Activated CD8-positive, alpha-beta T cell treated with anti-CD3 and anti-CD28 coated beads for 36 hours (primary cell): Measurements from ENCODE around the gene AHRR. TPM values are rescaled to one million over a fixed set of nuclear protein-coding genes. Genes with fewer than 3 reads are reported as not detected.
"Not testable (repeated sequence)": the region's sequence is repeated elsewhere in the genome, so short reads cannot be mapped to it uniquely, and the experiment has no call there.

Experiments used
- ATAC-seq: fragments of 200-7000 bp; cut with Tn5 transposase; one replicate; pipeline ENCODE4 v1.10.0; 2021; ENCODE audit warnings: mild to moderate bottlenecking, moderate library complexity
- CTCF ChIA-PET: fragments of 350-600 bp; sonication (Branson Sonifier 250); formaldehyde crosslinking; loops from one replicate; lab custom pipeline; 2021; ENCODE audit warnings: antibody characterized with exemption; lab: Charles Lee
- POLR2A ChIA-PET: fragments of 350-600 bp; sonication (Branson Sonifier 250); formaldehyde crosslinking; loops from one replicate; lab custom pipeline; 2021; ENCODE audit warnings: antibody characterized with exemption; lab: Charles Lee
- DNase-seq: peaks from one replicate; pipeline ENCODE4 v3.0.0-alpha.2; 2020
- H3K27ac Mint-ChIP-seq: one replicate; pipeline ENCODE4 v1.8.0; 2021; ENCODE audit warnings: mild to moderate bottlenecking, mixed read lengths
- H3K27me3 Mint-ChIP-seq: one replicate; pipeline ENCODE4 v1.8.0; 2021; ENCODE audit warnings: mixed read lengths
- H3K36me3 Mint-ChIP-seq: one replicate; pipeline ENCODE4 v1.8.0; 2021; ENCODE audit warnings: low read depth, mixed read lengths
- H3K4me1 Mint-ChIP-seq: one replicate; pipeline ENCODE4 v1.8.0; 2021; ENCODE audit warnings: low read depth, mixed read lengths
- H3K4me3 Mint-ChIP-seq: one replicate; pipeline ENCODE4 v1.8.0; 2021; ENCODE audit warnings: mild to moderate bottlenecking, moderate library complexity, mixed read lengths
- H3K9me3 Mint-ChIP-seq: one replicate; pipeline ENCODE4 v1.8.0; 2021; ENCODE audit warnings: mixed read lengths
- intact Hi-C: fragments of 100-400 bp; cut with micrococcal nuclease; formaldehyde crosslinking; loops from one replicate; pipeline ENCODE4 v1.10.0; 2022
- total RNA-seq, 2 experiments: library from RNA; stranded (reverse); gene quantifications; one replicate each; pipeline ENCODE4 v1.2.3, GENCODE V29; 2021
- TF ChIP-seq, protein P1 (sequence below): fragments of 200-600 bp; IDR thresholded peaks from one replicate; pipeline ENCODE4 v1.8.0; 2022; ENCODE audit warnings: antibody characterized with exemption, mild to moderate bottlenecking

Gene AHRR
- total RNA-seq, 2 experiments from 2014 or later = 26.3 to 27.9 TPM

DNA sequence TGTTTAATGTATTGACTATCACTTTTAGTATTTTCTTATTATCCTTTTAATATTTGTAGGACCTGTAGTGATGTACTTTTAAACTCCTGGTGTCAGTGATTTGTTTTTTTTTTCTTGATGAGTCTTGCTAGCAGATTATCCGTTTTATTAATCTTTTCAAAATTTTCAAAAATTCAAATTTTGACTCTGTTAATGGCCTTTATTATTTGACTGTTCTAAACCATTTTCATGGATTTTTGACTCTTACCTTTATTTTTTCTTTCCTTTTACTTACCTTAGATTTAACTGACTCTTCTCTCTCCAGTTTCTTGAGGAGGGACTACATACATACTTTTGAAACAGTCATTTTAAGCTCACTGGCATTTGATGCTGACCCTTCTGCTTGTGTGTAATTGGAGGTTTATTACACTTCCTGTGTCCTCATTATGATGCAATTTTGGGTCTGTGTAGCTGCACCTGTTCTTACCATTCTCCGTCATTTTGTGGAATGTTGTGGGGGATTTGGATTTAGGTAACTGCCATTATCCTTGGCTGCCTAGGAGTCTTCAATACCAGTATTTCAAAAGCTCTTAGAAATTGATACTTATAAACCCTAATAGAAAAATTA, 89.5 kb downstream of the AHRR start:
- TF ChIP-seq, protein P1, sequence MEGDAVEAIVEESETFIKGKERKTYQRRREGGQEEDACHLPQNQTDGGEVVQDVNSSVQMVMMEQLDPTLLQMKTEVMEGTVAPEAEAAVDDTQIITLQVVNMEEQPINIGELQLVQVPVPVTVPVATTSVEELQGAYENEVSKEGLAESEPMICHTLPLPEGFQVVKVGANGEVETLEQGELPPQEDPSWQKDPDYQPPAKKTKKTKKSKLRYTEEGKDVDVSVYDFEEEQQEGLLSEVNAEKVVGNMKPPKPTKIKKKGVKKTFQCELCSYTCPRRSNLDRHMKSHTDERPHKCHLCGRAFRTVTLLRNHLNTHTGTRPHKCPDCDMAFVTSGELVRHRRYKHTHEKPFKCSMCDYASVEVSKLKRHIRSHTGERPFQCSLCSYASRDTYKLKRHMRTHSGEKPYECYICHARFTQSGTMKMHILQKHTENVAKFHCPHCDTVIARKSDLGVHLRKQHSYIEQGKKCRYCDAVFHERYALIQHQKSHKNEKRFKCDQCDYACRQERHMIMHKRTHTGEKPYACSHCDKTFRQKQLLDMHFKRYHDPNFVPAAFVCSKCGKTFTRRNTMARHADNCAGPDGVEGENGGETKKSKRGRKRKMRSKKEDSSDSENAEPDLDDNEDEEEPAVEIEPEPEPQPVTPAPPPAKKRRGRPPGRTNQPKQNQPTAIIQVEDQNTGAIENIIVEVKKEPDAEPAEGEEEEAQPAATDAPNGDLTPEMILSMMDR = no peak
- ChIA-PET CTCF (interaction anchor here (1.1 to 2.6 kb wide), 4 partner anchors 20 to 94 kb away, joined by 3 to 8 read pairs (median 6); no protein-coding TSS in a partner anchor), POLR2A (interaction anchor here (1.1 to 1.2 kb wide), 2 partner anchors 10 to 38 kb away, joined by 3 read pairs; no protein-coding TSS in a partner anchor)
- H3K4me3 Mint-ChIP-seq = no peak overlapping the region
- DNase-seq (no peak), ATAC-seq (no peak)
- no peaks in the 10 kb centered on the region for H3K27me3 Mint-ChIP-seq
- peak overlapping the region; percentile 4 for H3K27ac Mint-ChIP-seq
- H3K9me3 Mint-ChIP-seq = no peaks in the 10 kb centered on the region
- intact Hi-C loops = no loop called here
- peaks cover 19% of the 10 kb centered on the region for H3K4me1 Mint-ChIP-seq
- peaks cover 11% of the 10 kb centered on the region for H3K36me3 Mint-ChIP-seq

- no peak overlapping the region for H3K4me3 Mint-ChIP-seq
- CTCF ChIA-PET = interaction anchor here (1.8 kb wide), 1 partner anchor 95 kb away, joined by 7 read pairs; no protein-coding TSS in a partner anchor
- H3K27me3 Mint-ChIP-seq = no peaks in the 10 kb centered on the region
- POLR2A ChIA-PET = interaction anchor here (0.8 to 1.2 kb wide), 3 partner anchors 11 to 41 kb away, joined by 3 read pairs; no protein-coding TSS in a partner anchor
- ATAC-seq = peak; percentile 80
- peak; percentile 71 for DNase-seq
- H3K4me1 Mint-ChIP-seq = peaks cover 20% of the 10 kb centered on the region
- H3K9me3 Mint-ChIP-seq = no peaks in the 10 kb centered on the region
- peaks cover 11% of the 10 kb centered on the region for H3K36me3 Mint-ChIP-seq
- TF ChIP-seq, protein P1 = no peak
- H3K27ac Mint-ChIP-seq = no peak overlapping the region
- intact Hi-C loops = no loop called here
Observed at GRCh38 chr5:411728-412127, 90.2 kb downstream of the AHRR start.

DNA sequence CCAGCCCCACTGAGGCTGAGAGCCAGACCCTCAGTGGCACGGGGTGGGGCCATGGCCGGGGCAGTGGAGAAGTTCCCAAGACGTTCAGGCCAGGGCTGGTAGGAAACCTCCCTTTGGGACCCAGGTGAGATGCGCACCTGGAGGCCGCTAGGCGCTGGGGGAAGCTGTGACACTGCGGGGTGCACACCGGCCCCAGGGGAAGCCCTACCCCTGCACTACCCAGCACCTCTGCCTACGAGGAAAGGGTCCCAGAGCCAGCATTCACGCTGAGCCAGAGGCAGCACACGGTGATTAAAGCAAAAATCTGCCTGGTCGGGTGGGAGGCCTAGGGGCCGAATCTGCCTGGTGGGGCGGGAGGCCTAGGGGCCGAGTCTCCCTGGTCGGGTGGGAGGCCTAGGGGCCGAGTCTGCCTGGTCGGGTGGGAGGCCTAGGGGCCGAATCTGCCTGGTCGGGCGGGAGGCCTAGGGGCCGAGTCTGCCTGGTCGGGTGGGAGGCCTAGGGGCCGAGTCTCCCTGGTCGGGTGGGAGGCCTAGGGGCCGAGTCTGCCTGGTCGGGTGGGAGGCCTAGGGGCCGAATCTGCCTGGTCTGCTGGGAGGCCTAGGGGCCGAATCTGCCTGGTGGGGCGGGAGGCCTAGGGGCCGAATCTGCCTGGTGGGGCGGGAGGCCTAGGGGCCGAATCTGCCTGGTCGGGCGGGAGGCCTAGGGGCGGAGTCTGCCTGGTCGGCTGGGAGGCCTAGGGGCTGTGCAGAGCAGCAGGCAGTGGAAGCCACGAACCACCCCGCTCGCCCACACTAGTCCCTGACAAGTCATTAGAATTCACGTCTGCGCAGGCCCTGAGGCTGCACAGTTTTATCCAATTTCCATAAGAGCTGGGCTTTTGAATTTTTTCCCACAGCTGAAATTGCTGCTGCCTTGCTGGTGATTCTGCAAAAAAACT, 93.7 kb downstream of the AHRR start:
- peaks cover 16% of the 10 kb centered on the region for H3K36me3 Mint-ChIP-seq
- POLR2A ChIA-PET = interaction anchor here (0.9 kb wide), 1 partner anchor 78 kb away, joined by 3 read pairs; no protein-coding TSS in a partner anchor
- CTCF ChIA-PET = interaction anchor here (0.8 to 1.4 kb wide), 6 partner anchors 16 to 129 kb away, joined by 3 to 6 read pairs (median 3); no protein-coding TSS in a partner anchor
- H3K9me3 Mint-ChIP-seq, H3K27ac Mint-ChIP-seq, ATAC-seq, intact Hi-C loops, H3K27me3 Mint-ChIP-seq, DNase-seq, H3K4me3 Mint-ChIP-seq: not testable (repeated sequence)
- peaks cover 20% of the 10 kb centered on the region for H3K4me1 Mint-ChIP-seq

DNA sequence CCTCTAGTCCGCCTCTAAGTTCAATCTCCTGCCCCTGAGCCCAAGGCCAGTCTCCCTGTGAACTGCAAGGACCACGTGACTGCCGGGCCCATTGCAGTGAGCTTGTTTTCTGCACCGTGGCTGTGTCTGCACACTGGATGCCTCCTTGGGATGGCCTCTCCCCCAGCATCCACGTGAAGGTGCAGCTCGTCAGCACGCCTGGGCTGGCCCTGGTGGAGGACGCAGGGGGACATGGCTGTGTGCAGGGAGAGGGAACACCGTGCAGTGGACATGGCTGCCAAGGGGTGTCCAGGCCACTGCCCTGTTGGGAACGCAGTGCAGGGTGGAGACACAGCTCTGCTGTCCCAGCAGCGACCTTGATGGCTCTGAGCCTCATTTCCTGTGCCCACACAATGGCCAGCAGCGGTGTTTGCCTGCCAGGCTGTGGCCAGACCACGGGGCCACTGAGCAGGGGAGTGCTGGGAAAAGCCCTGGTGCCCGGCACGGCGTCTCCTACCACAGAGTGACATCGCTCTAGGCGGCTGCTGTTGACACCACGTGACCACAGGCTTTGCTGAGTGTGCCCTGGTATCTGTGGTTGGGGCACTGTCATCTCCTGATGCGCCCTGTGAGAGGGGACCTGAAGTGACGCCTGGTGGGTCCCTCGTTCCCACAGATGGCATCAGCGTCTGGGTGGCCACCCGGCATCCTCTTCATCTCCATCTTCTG, 94.6 kb downstream of the AHRR start:
- H3K9me3 Mint-ChIP-seq = no peaks in the 10 kb centered on the region
- intact Hi-C loops = no loop called here
- H3K4me1 Mint-ChIP-seq = peaks cover 16% of the 10 kb centered on the region
- CTCF ChIA-PET = interaction anchor here (0.7 to 1.0 kb wide), 4 partner anchors 15 to 157 kb away, joined by 3 to 4 read pairs (median 3); no protein-coding TSS in a partner anchor
- no peak overlapping the region for H3K27ac Mint-ChIP-seq
- POLR2A ChIA-PET = no interaction called here
- peaks cover 19% of the 10 kb centered on the region for H3K36me3 Mint-ChIP-seq
- TF ChIP-seq, protein P1 = no peak
- H3K4me3 Mint-ChIP-seq = no peak overlapping the region
- DNase-seq (no peak), ATAC-seq (no peak)
- H3K27me3 Mint-ChIP-seq = no peaks in the 10 kb centered on the region

GRCh38 chr5:416636-416960, 95.1 kb downstream of the AHRR start:
- ChIA-PET POLR2A (no interaction called here), CTCF (interaction anchor here (0.7 kb wide), 1 partner anchor 156 kb away, joined by 3 read pairs; no protein-coding TSS in a partner anchor)
- no peak for DNase-seq
- H3K27me3 Mint-ChIP-seq = no peaks in the 10 kb centered on the region
- peaks cover 19% of the 10 kb centered on the region for H3K36me3 Mint-ChIP-seq
- no peak overlapping the region for H3K4me3 Mint-ChIP-seq
- TF ChIP-seq, protein P1 = no peak
- no peak overlapping the region for H3K27ac Mint-ChIP-seq
- ATAC-seq = no peak
- peaks cover 13% of the 10 kb centered on the region for H3K4me1 Mint-ChIP-seq
- intact Hi-C loops = no loop called here
- no peaks in the 10 kb centered on the region for H3K9me3 Mint-ChIP-seq
